ENCODE data around the gene CES3.
"Not testable (repeated sequence)": the region's sequence is repeated elsewhere in the genome, so short reads cannot be mapped to it uniquely, and the experiment has no call there.

CES3 gene

DNA sequence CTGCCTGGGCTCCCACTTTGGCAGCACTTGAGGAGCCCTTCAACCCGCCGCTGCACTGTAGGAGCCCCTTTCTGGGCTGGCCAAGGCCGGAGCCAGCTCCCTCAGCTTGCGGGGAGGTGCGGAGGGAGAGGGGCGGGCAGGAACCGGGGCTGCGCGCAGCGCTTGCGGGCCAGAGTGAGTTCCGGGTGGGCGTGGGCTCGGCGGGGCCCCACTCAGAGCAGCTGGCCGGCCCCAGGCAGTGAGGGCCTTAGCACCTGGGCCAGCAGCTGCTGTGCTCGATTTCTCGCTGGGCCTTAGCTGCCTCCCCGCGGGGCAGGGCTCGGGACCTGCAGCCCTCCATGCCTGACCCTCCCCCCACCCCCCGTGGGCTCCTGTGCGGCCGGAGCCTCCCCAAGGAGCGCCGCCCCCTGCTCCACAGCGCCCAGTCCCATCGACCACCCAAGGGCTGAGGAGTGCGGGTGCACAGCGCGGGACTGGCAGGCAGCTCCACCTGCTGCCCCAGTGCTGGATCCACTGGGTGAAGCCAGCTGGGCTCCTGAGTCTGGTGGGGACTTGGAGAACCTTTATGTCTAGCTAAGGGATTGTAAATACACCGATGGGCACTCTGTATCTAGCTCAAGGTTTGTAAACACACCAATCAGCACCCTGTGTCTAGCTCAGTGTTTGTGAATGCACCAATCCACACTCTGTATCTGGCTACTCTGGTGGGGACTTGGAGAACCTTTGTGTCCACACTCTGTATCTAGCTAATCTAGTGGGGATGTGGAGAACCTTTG, 13.3 kb downstream of the CES3 start:
- not testable (repeated sequence) for DNase-seq

GRCh38 chr16:66974932-66975246, 13.8 kb downstream of the CES3 start:
- DNase-seq, result not testable (repeated sequence)

- DNase-seq, result no peak
Observed at GRCh38 chr16:66975302-66975893, 14.3 kb downstream of the CES3 start.

GRCh38 chr16:66976746-66977145, 15.7 kb downstream of the CES3 start:
- no peak for DNase-seq

DNA sequence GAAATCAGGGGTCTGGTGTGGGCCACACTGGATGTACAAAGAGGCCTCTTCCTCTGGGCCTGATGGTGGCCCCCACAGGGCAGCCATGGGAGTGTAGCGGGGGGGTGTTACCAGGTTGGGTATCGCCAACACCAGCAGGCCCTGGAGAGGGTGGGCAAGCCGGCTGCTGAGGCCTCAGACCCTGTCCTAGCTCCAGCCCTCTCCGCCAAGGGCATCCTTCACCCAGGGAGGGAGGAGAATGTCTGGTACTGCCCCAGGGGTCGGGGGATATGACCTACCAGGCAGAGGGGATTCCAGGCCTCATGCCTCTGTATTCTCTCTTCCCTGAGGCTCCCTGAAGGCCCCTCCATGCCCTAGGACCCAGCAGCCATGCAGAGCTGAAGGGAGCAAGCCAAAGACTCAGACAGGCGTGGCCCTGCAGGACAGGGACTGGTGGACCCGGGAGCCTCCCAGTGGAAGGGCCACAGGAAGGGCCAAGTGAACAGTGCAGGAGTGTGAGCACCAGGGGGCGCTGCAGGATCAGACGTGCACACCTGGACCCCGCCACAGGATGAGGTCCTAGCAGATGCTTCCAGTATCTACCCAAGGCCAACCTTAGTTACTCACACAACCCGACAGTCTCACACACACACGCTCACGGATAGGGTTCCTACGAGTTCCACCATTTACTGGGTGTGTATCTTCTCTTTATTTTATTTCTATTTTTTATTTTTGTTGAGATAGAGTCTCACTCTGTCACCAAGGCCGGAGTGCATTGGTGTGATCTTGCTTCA, 16.5 kb downstream of the CES3 start:
- peak; percentile 70 to 72 for DNase-seq

- no peak for DNase-seq
Observed at GRCh38 chr16:66979011-66979717, 18.1 kb downstream of the CES3 start.

DNA sequence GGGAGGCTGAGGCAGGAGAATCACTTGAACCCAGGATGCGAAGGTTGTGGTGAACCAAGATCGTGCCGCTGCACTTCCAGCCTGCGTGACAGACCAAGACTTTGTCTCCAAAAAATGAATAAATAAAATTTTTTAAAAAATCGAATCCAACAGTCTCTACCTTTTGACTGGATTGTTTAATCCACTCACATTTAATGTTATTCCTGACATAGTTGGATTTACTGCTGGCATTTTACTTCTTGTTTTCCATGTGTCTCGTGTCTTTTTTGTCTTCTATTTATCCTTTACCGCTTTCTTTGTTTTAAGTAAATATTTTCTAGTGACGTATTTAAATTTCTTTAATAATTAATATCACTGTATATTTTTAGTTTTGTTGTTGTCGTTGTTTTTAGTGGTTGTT, 22.0 kb downstream of the CES3 start:
- no peak for DNase-seq

GRCh38 chr16:66984892-66985311, 23.8 kb downstream of the CES3 start:
- no peak for DNase-seq

DNA sequence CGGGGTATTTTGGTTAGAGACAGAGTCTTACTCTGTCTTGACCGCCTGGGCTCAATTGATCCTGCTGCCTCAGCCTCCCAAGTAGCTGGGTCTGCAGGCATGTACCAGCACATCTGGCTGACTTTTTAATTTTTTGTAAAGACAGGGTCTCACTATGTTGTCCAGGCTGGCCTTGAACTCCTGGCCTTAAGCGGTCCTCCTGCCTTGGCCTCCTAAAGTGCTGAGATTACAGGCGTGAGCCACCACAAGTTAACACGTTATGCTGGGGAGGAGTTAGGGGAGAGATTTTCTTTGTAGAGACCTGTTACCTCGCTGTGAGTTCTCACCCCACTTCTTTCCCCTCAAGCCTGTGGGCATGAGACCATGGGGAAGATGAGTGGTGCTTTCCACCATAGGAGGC, 25.5 kb downstream of the CES3 start:
- no peak for DNase-seq

DNA sequence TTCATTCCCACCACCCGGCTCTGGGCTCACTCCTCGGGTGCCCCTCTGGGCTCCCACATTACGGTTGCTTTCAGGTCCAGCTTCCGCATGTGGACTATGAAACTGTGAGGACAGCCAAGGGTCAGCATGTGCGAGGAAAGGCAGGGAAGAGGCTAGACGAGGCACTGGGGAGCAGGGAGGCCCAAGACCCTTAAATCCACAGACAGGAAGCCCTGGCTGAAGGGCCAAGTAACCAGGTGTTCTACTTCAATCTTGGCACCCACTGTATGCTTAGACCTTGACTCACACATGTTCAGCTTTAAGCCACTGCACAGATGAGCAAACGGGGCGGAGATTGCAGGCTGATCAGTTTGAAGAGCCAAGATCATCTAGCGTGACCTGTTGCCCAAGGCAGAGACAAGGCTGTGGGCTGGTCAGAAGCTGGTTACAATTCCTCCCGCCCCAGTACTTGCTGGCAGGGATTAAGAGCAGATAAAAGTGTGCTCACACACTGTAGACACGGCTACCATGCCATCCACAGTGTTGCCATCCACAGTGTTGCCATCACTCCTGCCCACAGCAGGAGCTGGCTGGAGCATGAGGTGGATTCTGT, 27.2 kb downstream of the CES3 start, which contains the start of gene CES4A:
Gene CES4A, plus strand, starts transcription at position 393 of the 592 bp plus-strand sequence. Its CDS starts 184 bp downstream, at position 577.
- DNase-seq, result no peak

DNA sequence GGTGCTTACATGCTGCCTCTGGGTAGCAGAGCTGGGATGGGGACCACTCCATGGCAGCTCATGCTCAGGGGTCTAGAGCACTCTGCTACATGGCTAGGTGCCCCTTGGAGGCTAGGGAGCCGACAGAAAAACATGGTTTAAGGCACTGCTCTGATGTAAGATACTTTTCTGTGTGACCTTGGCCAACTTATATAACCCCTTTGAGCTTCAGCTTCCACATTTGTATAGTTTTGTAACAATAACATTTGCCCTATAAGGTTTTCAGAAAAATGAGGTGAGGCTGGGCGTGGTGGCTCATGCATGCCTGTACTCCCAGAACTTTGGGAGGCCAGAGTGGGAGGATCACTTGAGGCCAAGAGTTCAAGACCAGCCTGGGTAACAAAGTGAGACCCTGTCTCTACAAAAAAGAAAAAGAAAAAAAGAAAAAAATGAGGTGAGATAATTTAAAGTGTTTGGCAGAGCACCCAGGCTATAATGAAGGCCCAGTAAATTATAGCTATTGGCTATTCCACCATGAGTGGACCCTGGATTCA, 30.5 kb downstream of the CES3 start:
- no peak for DNase-seq

GRCh38 chr16:66993558-66993957, 32.5 kb downstream of the CES3 start:
- not testable (repeated sequence) for DNase-seq

DNA sequence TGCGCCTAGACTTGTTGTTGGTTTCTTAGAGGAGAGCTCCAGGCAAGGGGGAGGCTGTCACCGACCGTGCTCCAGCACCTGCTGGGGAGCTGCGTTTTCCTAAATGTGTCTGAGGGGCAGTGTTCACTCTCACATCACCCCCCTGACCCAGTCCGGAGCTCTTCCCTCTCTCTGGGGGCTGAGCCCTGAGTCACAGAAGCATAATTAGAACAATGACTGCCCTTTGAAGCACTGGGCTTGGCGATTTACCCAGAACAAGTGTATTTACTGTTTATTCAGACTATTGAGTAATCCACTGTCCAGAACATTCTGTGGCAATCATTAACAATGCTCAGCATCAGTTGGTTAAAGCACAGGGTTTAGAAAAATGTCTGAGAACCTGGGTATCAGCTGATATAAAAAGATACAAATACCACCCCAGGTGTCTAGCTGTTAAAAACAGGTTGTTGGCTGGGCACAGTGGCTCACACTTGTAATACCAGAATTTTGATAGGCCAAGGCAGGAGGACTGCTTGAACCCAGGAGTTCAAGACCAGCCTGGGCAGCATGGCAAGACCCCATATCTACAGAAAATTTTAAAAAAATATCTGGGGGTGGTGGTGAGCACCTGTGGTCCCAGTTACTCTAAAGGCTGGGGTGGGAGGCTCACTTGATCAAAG, 35.4 kb downstream of the CES3 start:
- DNase-seq, result no peak

DNA sequence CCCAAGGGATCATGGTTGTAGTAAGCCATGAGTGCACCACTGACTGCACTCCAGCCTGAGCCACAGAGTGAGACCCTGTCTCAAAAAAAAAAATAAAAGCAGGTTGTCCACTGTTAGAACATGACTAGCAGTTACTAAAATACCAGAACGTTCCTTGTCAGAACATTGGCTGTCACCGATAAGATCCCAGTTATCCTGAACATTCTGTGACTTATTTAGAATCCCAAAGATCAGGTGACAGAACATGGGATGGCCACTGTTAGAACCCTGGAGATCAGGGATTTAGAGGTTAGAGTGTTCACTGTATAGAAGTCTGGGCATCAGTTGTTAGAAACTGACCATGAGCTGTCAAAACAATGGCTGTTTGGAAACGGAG, 35.9 kb downstream of the CES3 start:
- no peak for DNase-seq

DNA sequence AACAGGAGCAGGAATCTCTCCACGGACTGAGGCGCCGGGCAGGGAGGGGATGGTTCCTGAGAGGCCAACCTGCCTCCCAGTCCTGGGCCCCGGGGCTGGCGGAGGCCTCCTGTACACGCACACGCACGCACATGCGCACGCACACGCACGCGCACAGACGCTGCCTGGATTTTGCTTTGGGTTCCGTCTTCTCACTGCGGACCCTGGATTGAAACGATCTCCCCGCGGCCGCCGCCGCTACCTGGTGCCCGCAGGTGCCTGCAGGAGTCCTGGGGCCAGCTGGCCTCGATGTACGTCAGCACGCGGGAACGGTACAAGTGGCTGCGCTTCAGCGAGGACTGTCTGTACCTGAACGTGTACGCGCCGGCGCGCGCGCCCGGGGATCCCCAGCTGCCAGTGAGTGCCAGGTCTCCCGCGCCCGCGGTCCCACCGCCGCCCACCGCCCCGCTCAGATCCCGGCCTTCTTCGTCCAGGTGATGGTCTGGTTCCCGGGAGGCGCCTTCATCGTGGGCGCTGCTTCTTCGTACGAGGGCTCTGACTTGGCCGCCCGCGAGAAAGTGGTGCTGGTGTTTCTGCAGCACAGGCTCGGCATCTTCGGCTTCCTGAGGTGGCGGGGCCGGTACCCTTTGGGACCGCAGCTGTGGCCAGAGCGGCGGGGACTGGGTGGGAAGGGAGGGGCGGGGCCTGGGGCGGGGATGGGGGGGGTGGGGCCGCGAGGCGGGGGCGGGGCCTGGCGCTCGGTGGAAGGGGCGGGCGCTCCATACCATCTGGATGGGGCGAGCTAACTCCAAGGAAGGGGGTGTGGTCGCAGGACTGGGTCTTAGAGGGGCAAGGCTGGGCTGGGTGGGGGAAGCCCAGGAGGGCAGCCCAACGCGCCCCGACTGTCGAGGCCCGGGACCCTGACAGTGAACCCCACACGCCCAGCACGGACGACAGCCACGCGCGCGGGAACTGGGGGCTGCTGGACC, 39.6 kb downstream of the CES3 start:
- peak; percentile 32 to 41 for DNase-seq

DNA sequence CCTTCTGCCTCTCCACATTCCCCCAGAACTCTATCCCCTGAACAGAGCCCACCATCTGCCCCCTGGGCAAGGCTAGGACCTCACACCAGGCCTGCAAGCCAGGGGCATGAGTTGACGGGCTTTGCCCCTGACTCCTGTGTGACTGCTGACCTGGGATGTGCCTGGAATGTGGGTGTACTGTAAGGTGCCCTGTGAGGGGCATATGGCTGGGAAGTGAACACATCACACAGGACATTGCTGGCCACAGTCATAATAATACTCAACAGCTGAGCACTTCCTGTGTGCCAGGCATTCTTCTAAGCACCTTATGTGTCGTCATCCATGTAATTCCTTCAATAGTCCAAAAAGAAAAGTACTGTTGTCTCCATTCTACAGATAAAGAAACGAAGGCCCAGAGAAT, 40.7 kb downstream of the CES3 start:
- DNase-seq, result no peak

- DNase-seq, result no peak
Observed at GRCh38 chr16:67006930-67007658, 46.0 kb downstream of the CES3 start.

GRCh38 chr16:67009158-67009557, 48.1 kb downstream of the CES3 start:
- DNase-seq, result no peak

- DNase-seq, result no peak
Observed at GRCh38 chr16:67011274-67011673, 50.2 kb downstream of the CES3 start.

DNA sequence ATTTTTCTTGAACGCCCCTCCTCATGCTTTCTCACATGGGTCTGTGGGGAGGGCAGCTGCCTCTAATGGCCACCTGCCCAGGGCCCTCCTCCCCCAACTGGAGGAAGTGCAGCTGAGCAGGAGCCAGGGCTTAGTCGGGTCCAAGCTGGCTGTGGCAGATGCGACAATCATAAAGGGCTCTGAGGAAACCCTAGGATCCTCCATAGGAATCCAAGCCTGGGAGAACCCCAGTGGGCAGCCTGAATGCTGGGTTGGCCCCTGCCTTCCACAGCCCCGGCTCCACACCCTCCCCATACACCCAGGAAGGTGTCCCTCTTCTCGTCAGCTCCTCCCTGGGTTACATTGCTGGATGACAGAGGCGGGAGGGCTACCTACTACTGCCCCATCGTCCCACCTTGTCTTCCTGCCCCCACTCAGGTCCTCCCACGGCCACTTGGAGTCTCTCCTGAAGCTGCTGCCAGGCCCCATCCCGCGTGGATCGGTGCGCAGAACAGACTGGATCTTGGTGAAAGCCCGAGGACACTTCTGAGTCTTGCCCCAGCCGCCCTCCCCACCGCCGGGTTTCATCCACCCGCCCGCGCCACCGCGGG, 52.3 kb downstream of the CES3 start:
- DNase-seq, result no peak
